Measurements from ENCODE around the gene MRPL28.

MRPL28 gene

GRCh38 chr16:383326-384051, 13.2 kb upstream of the MRPL28 start:
- Mint-ChIP-seq H3K27me3 (ENCODE audit: low read depth) (peaks cover 12% of the 10 kb centered on the region), H3K36me3 (ENCODE audit: low read depth) (no peaks in the 10 kb centered on the region), H3K9me3 (no peaks in the 10 kb centered on the region), H3K27ac (peak overlapping the region; percentile 75 to 90 (median 87)), H3K4me1 (peaks cover 26% of the 10 kb centered on the region), H3K4me3 (peak overlapping the region; percentile 67 to 93 (median 92))
- no peak for TF ChIP-seq CTCF (IDR thresholded peaks at IDR 0.05; ENCODE audit: unreplicated experiment in 3 of 3)

- Mint-ChIP-seq H3K4me1 (peaks cover 17% of the 10 kb centered on the region), H3K27me3 (ENCODE audit: low read depth) (peaks cover 11% of the 10 kb centered on the region), H3K4me3 (peak within 1 kb of the TSS; percentile 77 to 93 (median 92)), H3K27ac (peak within 1 kb of the TSS; percentile 47 to 90 (median 87)), H3K36me3 (ENCODE audit: low read depth) (no peaks in the 10 kb centered on the region), H3K9me3 (no peaks in the 10 kb centered on the region)
- TF ChIP-seq CTCF (IDR thresholded peaks at IDR 0.05; ENCODE audit: unreplicated experiment in 3 of 3) = no peak
These were observed 11.7 kb upstream of the MRPL28 start, which contains the start of gene PGAP6 for GRCh38 chr16:381789-382717. Gene PGAP6, minus strand, starts transcription at chr16:381978. Its CDS starts 157 bp downstream, at chr16:381821.

GRCh38 chr16:381012-381788, 10.9 kb upstream of the MRPL28 start:
- Mint-ChIP-seq H3K4me1 (peaks cover 12% of the 10 kb centered on the region), H3K9me3 (no peaks in the 10 kb centered on the region), H3K36me3 (ENCODE audit: low read depth) (no peaks in the 10 kb centered on the region), H3K27ac (no peak overlapping the region), H3K4me3 (peak overlapping the region; percentile 77 to 79 (median 78)), H3K27me3 (ENCODE audit: low read depth) (peaks cover 11% of the 10 kb centered on the region)
- no peak for TF ChIP-seq CTCF (IDR thresholded peaks at IDR 0.05; ENCODE audit: unreplicated experiment in 3 of 3)

GRCh38 chr16:380762-381011, 10.3 kb upstream of the MRPL28 start:
- Mint-ChIP-seq H3K36me3 (ENCODE audit: low read depth) (no peaks in the 10 kb centered on the region), H3K27ac (no peak overlapping the region), H3K4me1 (peaks cover 12% of the 10 kb centered on the region), H3K9me3 (no peaks in the 10 kb centered on the region), H3K27me3 (ENCODE audit: low read depth) (peaks cover 11% of the 10 kb centered on the region), H3K4me3 (peak overlapping the region; percentile 77 to 83 (median 83))
- TF ChIP-seq CTCF (IDR thresholded peaks at IDR 0.05; ENCODE audit: unreplicated experiment in 3 of 3) = no peak

- no peak for TF ChIP-seq CTCF (IDR thresholded peaks at IDR 0.05; ENCODE audit: unreplicated experiment in 3 of 3)
- no peaks in the 10 kb centered on the region for H3K9me3 Mint-ChIP-seq
- no peaks in the 10 kb centered on the region for H3K36me3 Mint-ChIP-seq (ENCODE audit: low read depth)
- H3K4me3 Mint-ChIP-seq = peak overlapping the region; percentile 77 to 83 (median 83)
- peaks cover 12% of the 10 kb centered on the region for H3K4me1 Mint-ChIP-seq
- H3K27me3 Mint-ChIP-seq (ENCODE audit: low read depth) = peaks cover 11% of the 10 kb centered on the region
- no peak overlapping the region for H3K27ac Mint-ChIP-seq
These were observed 9.8 kb upstream of the MRPL28 start for GRCh38 chr16:379961-380761.
